Lung (tissue), 12 donors: ENCODE results near the gene AHRR. TPM values are rescaled to one million over a fixed set of nuclear protein-coding genes. Genes with fewer than 3 reads are reported as not detected.

Experiments
- ATAC-seq: fragments of 200-7000 bp; cut with Tn5 transposase; one replicate; pipeline ENCODE4 v1.9.1; 2020; ENCODE audit warnings: moderate number of reproducible peaks; ENCODE audit not compliant: insufficient read depth, low FRiP score
- DNase-seq, 3 donors: peaks; one replicate each; pipeline ENCODE4 v3.0.0-alpha.2; 2013 to 2017
- H3K27ac ChIP-seq, 2 donors: one replicate each; pipeline ENCODE4 v1.5.1; 2013; ENCODE audit warnings: mild to moderate bottlenecking in 2 of 2, moderate library complexity in 2 of 2, control low read depth in 1 of 2, inconsistent platforms in 1 of 2, low read depth in 1 of 2, low read length in 1 of 2
- H3K27me3 ChIP-seq, 3 donors: one replicate each; pipeline ENCODE4 v1.5.1; 2013; ENCODE audit warnings: low read length in 2 of 3; ENCODE audit not compliant: control insufficient read depth in 3 of 3, insufficient read depth in 3 of 3
- H3K36me3 ChIP-seq, 4 donors: one replicate each; pipeline ENCODE4 v1.5.1; 2013; ENCODE audit warnings: low read length in 4 of 4, mild to moderate bottlenecking in 1 of 4, moderate library complexity in 1 of 4; ENCODE audit not compliant: control insufficient read depth in 4 of 4, insufficient read depth in 4 of 4
- H3K4me1 ChIP-seq, 5 donors: one replicate each; pipeline ENCODE4 v1.5.1; 2013; ENCODE audit warnings: low read length in 5 of 5, mild to moderate bottlenecking in 2 of 5, moderate library complexity in 1 of 5; ENCODE audit not compliant: control insufficient read depth in 5 of 5, insufficient read depth in 5 of 5
- H3K4me3 ChIP-seq: one replicate; pipeline ENCODE4 v1.5.1; 2013; ENCODE audit warnings: mild to moderate bottlenecking, control low read depth, moderate library complexity
- H3K9ac ChIP-seq, 2 donors: one replicate each; pipeline ENCODE4 v1.5.1; 2013; ENCODE audit warnings: low read length in 2 of 2, control low read depth in 1 of 2; ENCODE audit not compliant: insufficient read depth in 1 of 2
- H3K9me3 ChIP-seq, 4 donors: one replicate each; pipeline ENCODE4 v1.5.1; 2013; ENCODE audit warnings: low read length in 3 of 4, mild to moderate bottlenecking in 1 of 4, moderate library complexity in 1 of 4; ENCODE audit not compliant: control insufficient read depth in 4 of 4, insufficient read depth in 3 of 4
- WGBS, 2 donors: extraction: QIAGEN DNeasy Blood & Tissue Kit; methylation state at CpG; one replicate each; pipeline ENCODE4 v1.1.7; 2013; 5-methylcytosine and 5-hydroxymethylcytosine counted together
- polyA plus RNA-seq, 2 donors: library from polyadenylated mRNA; stranded (reverse); fragments of 200-250 nt; gene quantifications; one replicate each; pipeline ENCODE4 v1.2.1, GENCODE V29; 2013
- total RNA-seq, 2 donors: library from RNA; depleted of rRNA in 1 of 2; stranded (reverse); fragments of >200 nt in 1 of 2; gene quantifications; one replicate each; pipeline ENCODE4 v1.2.1, GENCODE V29; 2014 to 2021
- TF ChIP-seq, protein P1 (sequence below): IDR thresholded peaks from 2 replicates; pipeline ENCODE4 v1.5.1; 2012; ENCODE audit warnings: mild to moderate bottlenecking; ENCODE audit errors: control extremely low read depth, extremely low read depth
- donor health status: control.
- donor health status: control.
- donor health status: Bipolar disorder and iron deficiency.
- donor health status: healthy.
- donor health status: DM: yes; HTN: yes; CAD: no.

The AHRR gene
- total and polyA plus RNA-seq, 4 donors = 0.63 to 8.8 (median 2.8) TPM

GRCh38 chr5:460273-460625, 138.7 kb downstream of the AHRR start:
- TF ChIP-seq, protein P1, sequence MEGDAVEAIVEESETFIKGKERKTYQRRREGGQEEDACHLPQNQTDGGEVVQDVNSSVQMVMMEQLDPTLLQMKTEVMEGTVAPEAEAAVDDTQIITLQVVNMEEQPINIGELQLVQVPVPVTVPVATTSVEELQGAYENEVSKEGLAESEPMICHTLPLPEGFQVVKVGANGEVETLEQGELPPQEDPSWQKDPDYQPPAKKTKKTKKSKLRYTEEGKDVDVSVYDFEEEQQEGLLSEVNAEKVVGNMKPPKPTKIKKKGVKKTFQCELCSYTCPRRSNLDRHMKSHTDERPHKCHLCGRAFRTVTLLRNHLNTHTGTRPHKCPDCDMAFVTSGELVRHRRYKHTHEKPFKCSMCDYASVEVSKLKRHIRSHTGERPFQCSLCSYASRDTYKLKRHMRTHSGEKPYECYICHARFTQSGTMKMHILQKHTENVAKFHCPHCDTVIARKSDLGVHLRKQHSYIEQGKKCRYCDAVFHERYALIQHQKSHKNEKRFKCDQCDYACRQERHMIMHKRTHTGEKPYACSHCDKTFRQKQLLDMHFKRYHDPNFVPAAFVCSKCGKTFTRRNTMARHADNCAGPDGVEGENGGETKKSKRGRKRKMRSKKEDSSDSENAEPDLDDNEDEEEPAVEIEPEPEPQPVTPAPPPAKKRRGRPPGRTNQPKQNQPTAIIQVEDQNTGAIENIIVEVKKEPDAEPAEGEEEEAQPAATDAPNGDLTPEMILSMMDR = no peak
- DNase-seq = no peak
- no peak for ATAC-seq

GRCh38 chr5:462051-462481, 140.6 kb downstream of the AHRR start:
- H3K4me3 ChIP-seq = no peak overlapping the region
- H3K4me1 ChIP-seq = peaks cover 0 to 2% (median 0%) of the 10 kb centered on the region in 5 donors
- WGBS, 2 donors = 96 to 98% methylated on average over 24 of the region's 24 CpGs
- H3K27ac ChIP-seq = no peak overlapping the region
- no peaks in the 10 kb centered on the region for H3K9me3 ChIP-seq
- H3K27me3 ChIP-seq = no peaks in the 10 kb centered on the region
- H3K36me3 ChIP-seq = peaks cover 5 to 67% (median 39%) of the 10 kb centered on the region in 4 donors
- TF ChIP-seq, protein P1 = no peak
- DNase-seq (no peak), ATAC-seq (no peak)
- H3K9ac ChIP-seq = no peak overlapping the region

More at GRCh38 chr5:460273-460625, 138.7 kb downstream of the AHRR start:
- Histone ChIP-seq H3K36me3 (peaks cover 5 to 61% (median 38%) of the 10 kb centered on the region in 4 donors), H3K27ac (no peak overlapping the region), H3K27me3 (no peaks in the 10 kb centered on the region), H3K9ac (no peak overlapping the region), H3K9me3 (no peaks in the 10 kb centered on the region), H3K4me3 (no peak overlapping the region), H3K4me1 (peaks cover 0 to 2% (median 0%) of the 10 kb centered on the region in 5 donors)
- 96 to 98% methylated on average over 8 of the region's 8 CpGs for WGBS, 2 donors

DNA sequence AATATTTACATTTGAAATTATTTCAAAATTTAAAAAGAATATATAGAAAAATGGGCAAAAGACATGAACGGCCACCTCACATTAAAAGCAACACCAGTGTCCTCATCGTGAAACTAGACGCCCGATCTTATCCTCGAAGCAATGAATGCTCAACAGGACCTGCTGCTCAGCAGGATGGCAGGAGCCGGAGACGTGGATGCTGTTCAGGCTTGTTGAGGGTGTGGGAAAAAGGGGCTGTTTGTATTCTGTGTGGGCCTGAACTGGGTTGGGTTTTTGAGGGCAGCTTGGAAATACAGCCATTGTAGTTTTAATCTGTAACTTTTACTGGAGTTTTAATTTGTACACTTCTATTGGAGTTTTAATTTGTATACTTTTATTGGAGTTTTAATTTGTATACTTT, 141.8 kb downstream of the AHRR start:
- H3K36me3 ChIP-seq = peaks cover 5 to 56% (median 36%) of the 10 kb centered on the region in 4 donors
- H3K9ac ChIP-seq = no peak overlapping the region
- DNase-seq (no peak), ATAC-seq (no peak)
- no peaks in the 10 kb centered on the region for H3K27me3 ChIP-seq
- no peaks in the 10 kb centered on the region for H3K9me3 ChIP-seq
- H3K4me1 ChIP-seq = peaks cover 0 to 2% (median 0%) of the 10 kb centered on the region in 5 donors
- WGBS, 2 donors = 81 to 83% methylated on average over 7 of the region's 7 CpGs
- H3K27ac ChIP-seq = no peak overlapping the region
- TF ChIP-seq, protein P1 = no peak
- H3K4me3 ChIP-seq = no peak overlapping the region

DNA sequence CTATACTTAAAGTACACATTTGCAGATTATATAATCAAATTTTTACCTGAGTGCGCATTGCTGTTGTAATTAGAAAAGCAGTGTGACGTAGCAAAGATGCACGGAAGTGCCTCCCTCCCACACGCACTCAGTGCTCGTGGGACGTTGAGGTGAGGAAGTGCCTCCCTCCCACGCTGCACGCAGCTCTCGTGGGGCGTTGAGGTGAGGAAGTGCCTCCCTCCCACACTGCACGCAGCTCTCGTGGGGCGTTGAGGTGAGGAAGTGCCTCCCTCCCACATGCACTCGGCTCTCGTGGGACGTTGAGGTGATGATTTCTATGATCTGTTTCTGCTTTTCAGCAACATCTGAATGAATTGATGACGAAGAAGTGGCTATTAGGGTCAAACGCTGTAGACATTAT, 142.4 kb downstream of the AHRR start:
- Histone ChIP-seq H3K9ac (no peak overlapping the region), H3K27ac (no peak overlapping the region), H3K27me3 (no peaks in the 10 kb centered on the region), H3K4me3 (no peak overlapping the region), H3K9me3 (no peaks in the 10 kb centered on the region), H3K36me3 (peaks cover 5 to 53% (median 36%) of the 10 kb centered on the region in 4 donors), H3K4me1 (peaks cover 0 to 2% (median 0%) of the 10 kb centered on the region in 5 donors)
- TF ChIP-seq, protein P1 = no peak
- no peak for DNase-seq
- no peak for ATAC-seq
- 52 to 70% methylated on average over 18 of the region's 18 CpGs for WGBS, 2 donors
